Activated naive CD8-positive, alpha-beta T cell (primary cell): ENCODE results near the gene GCNA.

ENCODE experiments used
- H3K27ac Mint-ChIP-seq: one replicate; pipeline ENCODE4 v1.8.0; 2021; ENCODE audit warnings: mixed read lengths
- H3K27me3 Mint-ChIP-seq: one replicate; pipeline ENCODE4 v1.8.0; 2021; ENCODE audit warnings: mixed read lengths
- H3K36me3 Mint-ChIP-seq: one replicate; pipeline ENCODE4 v1.8.0; 2021; ENCODE audit warnings: mixed read lengths
- H3K4me1 Mint-ChIP-seq: one replicate; pipeline ENCODE4 v1.8.0; 2021; ENCODE audit warnings: low read depth, mixed read lengths
- H3K4me3 Mint-ChIP-seq: one replicate; pipeline ENCODE4 v1.8.0; 2021; ENCODE audit warnings: mild to moderate bottlenecking, mixed read lengths
- H3K9me3 Mint-ChIP-seq: one replicate; pipeline ENCODE4 v1.8.0; 2021; ENCODE audit warnings: low read depth, mixed read lengths

GCNA gene

GRCh38 chrX:71578253-71579135 is at the start of gene GCNA:
GCNA (plus strand) TSS chrX:71578437; CDS start chrX:71580822, 2,385 bp downstream.
- Mint-ChIP-seq H3K36me3 (no peaks in the 10 kb centered on the region), H3K4me3 (no peak within 1 kb of the TSS), H3K27ac (peak within 1 kb of the TSS; percentile 46), H3K27me3 (no peaks in the 10 kb centered on the region), H3K9me3 (no peaks in the 10 kb centered on the region), H3K4me1 (peaks cover 12% of the 10 kb centered on the region)

GRCh38 chrX:71532078-71532752 is 46.0 kb upstream of the GCNA start:
- H3K4me1 Mint-ChIP-seq, result peaks cover 24% of the 10 kb centered on the region
- peak overlapping the region; percentile 95 for H3K27ac Mint-ChIP-seq
- peaks cover 6% of the 10 kb centered on the region for H3K36me3 Mint-ChIP-seq

GRCh38 chrX:71532753-71533425 is 45.3 kb upstream of the GCNA start, which contains the start of gene OGT:
OGT (plus strand) TSS chrX:71533104; CDS start chrX:71533300, 196 bp downstream.
- Mint-ChIP-seq H3K9me3 (no peaks in the 10 kb centered on the region), H3K36me3 (peaks cover 6% of the 10 kb centered on the region), H3K4me1 (peaks cover 24% of the 10 kb centered on the region), H3K4me3 (peak within 1 kb of the TSS; percentile 93), H3K27me3 (no peaks in the 10 kb centered on the region), H3K27ac (peak within 1 kb of the TSS; percentile 95)

More at GRCh38 chrX:71532078-71532752, 46.0 kb upstream of the GCNA start:
- Mint-ChIP-seq H3K27me3 (no peaks in the 10 kb centered on the region), H3K9me3 (no peaks in the 10 kb centered on the region), H3K4me3 (peak overlapping the region; percentile 93)

GRCh38 chrX:71533516-71533850 is 44.8 kb upstream of the GCNA start:
- H3K27ac Mint-ChIP-seq, result peak overlapping the region; percentile 95
- H3K4me3 Mint-ChIP-seq, result peak overlapping the region; percentile 93
- peaks cover 24% of the 10 kb centered on the region for H3K4me1 Mint-ChIP-seq
- no peaks in the 10 kb centered on the region for H3K9me3 Mint-ChIP-seq
- H3K36me3 Mint-ChIP-seq, result peaks cover 6% of the 10 kb centered on the region
- no peaks in the 10 kb centered on the region for H3K27me3 Mint-ChIP-seq

- peaks cover 24% of the 10 kb centered on the region for H3K4me1 Mint-ChIP-seq
- H3K4me3 Mint-ChIP-seq, result peak overlapping the region; percentile 93
- no peaks in the 10 kb centered on the region for H3K27me3 Mint-ChIP-seq
- no peaks in the 10 kb centered on the region for H3K9me3 Mint-ChIP-seq
- H3K36me3 Mint-ChIP-seq, result peaks cover 6% of the 10 kb centered on the region
- H3K27ac Mint-ChIP-seq, result peak overlapping the region; percentile 95
Measured at GRCh38 chrX:71533851-71534561, 44.2 kb upstream of the GCNA start.

GRCh38 chrX:71534773-71535544 is 43.3 kb upstream of the GCNA start:
- peaks cover 6% of the 10 kb centered on the region for H3K36me3 Mint-ChIP-seq
- peak overlapping the region; percentile 93 for H3K4me3 Mint-ChIP-seq
- peak overlapping the region; percentile 95 for H3K27ac Mint-ChIP-seq
- H3K4me1 Mint-ChIP-seq, result peaks cover 23% of the 10 kb centered on the region
- no peaks in the 10 kb centered on the region for H3K9me3 Mint-ChIP-seq
- H3K27me3 Mint-ChIP-seq, result no peaks in the 10 kb centered on the region

- Mint-ChIP-seq H3K4me1 (peaks cover 16% of the 10 kb centered on the region), H3K27me3 (no peaks in the 10 kb centered on the region), H3K9me3 (no peaks in the 10 kb centered on the region), H3K36me3 (peaks cover 10% of the 10 kb centered on the region), H3K4me3 (peak overlapping the region; percentile 93), H3K27ac (peak overlapping the region; percentile 93)
Measured at GRCh38 chrX:71536285-71536684, 42.0 kb upstream of the GCNA start.

GRCh38 chrX:71537743-71538142 is 40.5 kb upstream of the GCNA start:
- H3K27me3 Mint-ChIP-seq, result no peaks in the 10 kb centered on the region
- peaks cover 22% of the 10 kb centered on the region for H3K4me1 Mint-ChIP-seq
- peak overlapping the region; percentile 99 for H3K27ac Mint-ChIP-seq
- no peaks in the 10 kb centered on the region for H3K9me3 Mint-ChIP-seq
- H3K36me3 Mint-ChIP-seq, result peaks cover 13% of the 10 kb centered on the region
- peak overlapping the region; percentile 93 for H3K4me3 Mint-ChIP-seq

GRCh38 chrX:71540801-71541200 is 37.4 kb upstream of the GCNA start:
- peaks cover 50% of the 10 kb centered on the region for H3K4me1 Mint-ChIP-seq
- H3K27me3 Mint-ChIP-seq, result no peaks in the 10 kb centered on the region
- H3K4me3 Mint-ChIP-seq, result peak overlapping the region; percentile 93
- peaks cover 19% of the 10 kb centered on the region for H3K36me3 Mint-ChIP-seq
- H3K9me3 Mint-ChIP-seq, result no peaks in the 10 kb centered on the region
- H3K27ac Mint-ChIP-seq, result peak overlapping the region; percentile 99

- Mint-ChIP-seq H3K36me3 (peaks cover 17% of the 10 kb centered on the region), H3K4me1 (peaks cover 54% of the 10 kb centered on the region), H3K27me3 (no peaks in the 10 kb centered on the region), H3K27ac (peak overlapping the region; percentile 99), H3K4me3 (peak overlapping the region; percentile 93), H3K9me3 (no peaks in the 10 kb centered on the region)
Measured at GRCh38 chrX:71541210-71542022, 36.8 kb upstream of the GCNA start.

GRCh38 chrX:71542411-71542810 is 35.8 kb upstream of the GCNA start:
- Mint-ChIP-seq H3K36me3 (peaks cover 14% of the 10 kb centered on the region), H3K9me3 (no peaks in the 10 kb centered on the region), H3K4me3 (peak overlapping the region; percentile 93), H3K4me1 (peaks cover 62% of the 10 kb centered on the region), H3K27ac (peak overlapping the region; percentile 99), H3K27me3 (no peaks in the 10 kb centered on the region)

GRCh38 chrX:71542825-71543224 is 35.4 kb upstream of the GCNA start:
- no peaks in the 10 kb centered on the region for H3K27me3 Mint-ChIP-seq
- H3K27ac Mint-ChIP-seq, result peak overlapping the region; percentile 99
- no peaks in the 10 kb centered on the region for H3K9me3 Mint-ChIP-seq
- peaks cover 63% of the 10 kb centered on the region for H3K4me1 Mint-ChIP-seq
- H3K36me3 Mint-ChIP-seq, result peaks cover 14% of the 10 kb centered on the region
- peak overlapping the region; percentile 93 for H3K4me3 Mint-ChIP-seq

- H3K4me3 Mint-ChIP-seq, result peak overlapping the region; percentile 93
- peak overlapping the region; percentile 99 for H3K27ac Mint-ChIP-seq
- no peaks in the 10 kb centered on the region for H3K9me3 Mint-ChIP-seq
- peaks cover 67% of the 10 kb centered on the region for H3K4me1 Mint-ChIP-seq
- H3K27me3 Mint-ChIP-seq, result no peaks in the 10 kb centered on the region
- H3K36me3 Mint-ChIP-seq, result peaks cover 14% of the 10 kb centered on the region
Measured at GRCh38 chrX:71543316-71543715, 34.9 kb upstream of the GCNA start.
